Measurements from ENCODE around the gene CEBPZ.

DNA sequence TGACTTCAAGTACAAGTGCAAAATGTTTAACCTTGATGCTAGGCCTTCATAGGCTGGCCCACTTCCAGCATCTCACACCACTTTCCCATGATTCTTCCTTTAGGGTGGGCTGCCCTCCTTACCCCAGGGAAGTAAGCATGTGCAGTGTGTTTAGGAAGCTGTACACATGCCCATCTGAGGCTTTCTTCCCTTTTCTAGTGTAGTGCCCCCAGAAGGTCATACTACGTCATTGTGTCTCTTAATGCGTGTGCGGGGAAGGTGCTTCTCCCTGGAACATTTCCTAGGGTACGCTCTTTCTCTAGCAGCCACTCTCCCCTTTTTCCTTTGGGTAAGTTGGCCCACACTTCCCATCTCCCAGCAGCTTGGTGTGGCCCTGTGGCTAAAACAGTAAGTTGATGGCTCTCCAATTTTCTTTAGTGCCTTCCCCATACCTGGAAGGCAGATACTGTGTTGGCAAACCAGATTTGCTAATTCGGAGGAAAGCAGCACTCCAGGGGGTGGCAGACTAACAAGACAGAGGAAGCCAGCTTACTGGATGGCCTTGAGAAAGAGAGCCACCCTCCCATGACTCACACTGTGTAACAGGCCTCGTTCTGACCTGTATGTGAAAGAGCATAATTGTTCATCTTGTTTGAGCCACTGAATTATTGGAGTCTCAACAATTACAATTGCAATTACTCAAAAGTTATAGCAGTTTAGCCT, 41.8 kb downstream of the CEBPZ start:
- TF ChIP-seq EP300 (IDR thresholded peaks at IDR 0.05; ENCODE audit: borderline replicate concordance) (no peak), YY1 (IDR thresholded peaks at IDR 0.05; ENCODE audit: low read depth) (no peak)
